Fibroblast of lung (primary cell): ENCODE results near the gene STOX2. TPM values are rescaled to one million over a fixed set of nuclear protein-coding genes. Genes with fewer than 3 reads are reported as not detected.

ENCODE experiments used
- DNase-seq, 2 donors: peaks; one replicate each; pipeline versions ENCODE4 v3.0.0 to v3.0.0-alpha.2; 2010; ENCODE audit warnings: low read depth in 2 of 2
- H2AFZ ChIP-seq: 2 replicates; pipeline ENCODE4 v1.5.1; 2012; ENCODE audit warnings: low read length, control low read depth, inconsistent platforms
- H3K27ac ChIP-seq: 2 replicates; pipeline ENCODE4 v1.5.1; 2011; ENCODE audit warnings: low read length, control low read depth; ENCODE audit not compliant: insufficient read depth
- H3K27me3 ChIP-seq: 2 replicates; pipeline ENCODE4 v1.5.1; 2011; ENCODE audit warnings: mild to moderate bottlenecking, low read length; ENCODE audit not compliant: control insufficient read depth, insufficient read depth
- H3K36me3 ChIP-seq: 2 replicates; pipeline ENCODE4 v1.5.1; 2011; ENCODE audit warnings: low read length; ENCODE audit not compliant: control insufficient read depth, insufficient read depth
- H3K4me1 ChIP-seq: 2 replicates; pipeline ENCODE4 v1.5.1; 2011; ENCODE audit warnings: low read length; ENCODE audit not compliant: control insufficient read depth, insufficient read depth; ENCODE audit errors: extremely low read depth
- H3K4me2 ChIP-seq: 2 replicates; pipeline ENCODE4 v1.5.1; 2011; ENCODE audit warnings: low read length, control low read depth; ENCODE audit not compliant: insufficient read depth; ENCODE audit errors: extremely low read depth
- H3K4me3 ChIP-seq, 4 experiments: fragments of 200-600 bp in 1 of 4; sonication (generic) in 1 of 4; replicated peaks in 1 of 4; 2 replicates each; pipeline ENCODE4 v1.5.1; 2011 to 2016; ENCODE audit warnings: low read length in 4 of 4, low read depth in 3 of 4, mild to moderate bottlenecking in 3 of 4, control low read depth in 2 of 4, inconsistent platforms in 1 of 4, mixed read lengths in 1 of 4; ENCODE audit not compliant: insufficient read depth in 1 of 4; ENCODE audit errors: control extremely low read depth in 1 of 4
- H3K79me2 ChIP-seq: 2 replicates; pipeline ENCODE4 v1.5.1; 2012; ENCODE audit warnings: mild to moderate bottlenecking, low read length, inconsistent platforms; ENCODE audit not compliant: control insufficient read depth, insufficient read depth
- H3K9ac ChIP-seq: 2 replicates; pipeline ENCODE4 v1.5.1; 2011; ENCODE audit warnings: mild to moderate bottlenecking, low read length, control low read depth; ENCODE audit not compliant: insufficient read depth
- H3K9me3 ChIP-seq: 2 replicates; pipeline ENCODE4 v1.5.1; 2012; ENCODE audit warnings: low read depth, low read length; ENCODE audit not compliant: control insufficient read depth, insufficient read depth
- H4K20me1 ChIP-seq: 2 replicates; pipeline ENCODE4 v1.5.1; 2011; ENCODE audit warnings: low read length; ENCODE audit not compliant: control insufficient read depth, insufficient read depth; ENCODE audit errors: extremely low read depth
- EZH2 ChIP-seq: IDR thresholded peaks from 2 replicates; pipeline ENCODE4 v1.5.1; 2012; ENCODE audit warnings: low read length, control low read depth, mild to moderate bottlenecking; ENCODE audit errors: missing control alignments
- polyA plus RNA-seq, 2 donors: library from polyadenylated mRNA; depleted of rRNA in 1 of 2; stranded (reverse) in 1 of 2; unstranded in 1 of 2; fragments of >200 nt; gene quantifications; 2 replicates each; pipeline ENCODE4 v1.2.1, GENCODE V29; 2011 to 2012; ENCODE audit warnings: missing spikeins in 1 of 2
- total RNA-seq: library from RNA; depleted of rRNA; stranded (reverse); fragments of >200 nt; gene quantifications from 2 replicates; pipeline ENCODE4 v1.2.1, GENCODE V29; 2014
- TF ChIP-seq, protein P1 (sequence below), 2 donors: IDR thresholded peaks in 1 of 2; conservative IDR thresholded peaks in 1 of 2; 1 replicate in 1 of 2; 2 replicates in 1 of 2; pipeline ENCODE4 v1.5.1; 2011 to 2012; ENCODE audit warnings: low read length in 2 of 2, control low read depth in 1 of 2, inconsistent platforms in 1 of 2, low read depth in 1 of 2, mild to moderate bottlenecking in 1 of 2

STOX2 gene
- total and polyA plus RNA-seq, 2 donors (not counting 1 experiment from before 2014, with no cell fraction given): 0.66 to 3.3 TPM

DNA sequence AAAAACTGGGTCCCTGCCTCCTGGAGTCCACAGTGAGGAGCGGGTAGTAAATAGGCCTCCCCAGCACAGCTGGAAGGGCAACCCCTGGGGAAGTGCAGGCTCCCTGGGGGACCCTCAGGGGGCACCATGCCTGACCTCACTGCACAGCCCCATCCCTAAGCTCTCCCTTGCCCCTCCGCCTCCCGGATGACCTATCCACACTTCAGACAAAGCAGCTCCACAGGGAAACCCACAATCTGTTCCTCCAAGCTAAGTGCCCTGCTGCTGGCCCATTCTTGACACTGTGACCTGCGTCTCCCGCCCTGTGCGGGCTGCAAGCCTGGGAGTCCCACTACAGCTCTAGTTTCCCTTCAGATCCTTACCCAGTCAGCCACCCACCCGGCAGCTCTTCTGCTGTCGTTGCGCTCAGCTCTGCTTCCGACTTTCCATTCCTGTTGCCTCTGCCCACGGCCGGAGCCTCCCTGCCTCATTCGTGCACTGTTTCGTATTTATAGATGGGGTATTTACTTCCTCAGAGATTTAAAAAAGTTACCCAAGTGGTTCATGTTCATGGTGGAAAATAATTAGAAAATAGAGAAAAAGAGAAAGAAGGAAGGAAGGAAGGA is 47.0 kb upstream of the STOX2 start:
- H4K20me1 ChIP-seq: no peaks in the 10 kb centered on the region
- H3K27me3 ChIP-seq: no peaks in the 10 kb centered on the region
- no peak overlapping the region for H3K27ac ChIP-seq
- TF ChIP-seq EZH2: no peak
- TF ChIP-seq, protein P1, sequence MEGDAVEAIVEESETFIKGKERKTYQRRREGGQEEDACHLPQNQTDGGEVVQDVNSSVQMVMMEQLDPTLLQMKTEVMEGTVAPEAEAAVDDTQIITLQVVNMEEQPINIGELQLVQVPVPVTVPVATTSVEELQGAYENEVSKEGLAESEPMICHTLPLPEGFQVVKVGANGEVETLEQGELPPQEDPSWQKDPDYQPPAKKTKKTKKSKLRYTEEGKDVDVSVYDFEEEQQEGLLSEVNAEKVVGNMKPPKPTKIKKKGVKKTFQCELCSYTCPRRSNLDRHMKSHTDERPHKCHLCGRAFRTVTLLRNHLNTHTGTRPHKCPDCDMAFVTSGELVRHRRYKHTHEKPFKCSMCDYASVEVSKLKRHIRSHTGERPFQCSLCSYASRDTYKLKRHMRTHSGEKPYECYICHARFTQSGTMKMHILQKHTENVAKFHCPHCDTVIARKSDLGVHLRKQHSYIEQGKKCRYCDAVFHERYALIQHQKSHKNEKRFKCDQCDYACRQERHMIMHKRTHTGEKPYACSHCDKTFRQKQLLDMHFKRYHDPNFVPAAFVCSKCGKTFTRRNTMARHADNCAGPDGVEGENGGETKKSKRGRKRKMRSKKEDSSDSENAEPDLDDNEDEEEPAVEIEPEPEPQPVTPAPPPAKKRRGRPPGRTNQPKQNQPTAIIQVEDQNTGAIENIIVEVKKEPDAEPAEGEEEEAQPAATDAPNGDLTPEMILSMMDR (conservative IDR thresholded peaks at IDR 0.05 in 1 of 2, IDR thresholded peaks at IDR 0.05 in 1 of 2; ENCODE audit: low read depth in 1 of 2, low read length in 2 of 2): no peak
- H3K79me2 ChIP-seq: no peaks in the 10 kb centered on the region
- no peak overlapping the region for H3K4me3 ChIP-seq
- no peaks in the 10 kb centered on the region for H3K9me3 ChIP-seq
- H3K36me3 ChIP-seq: no peaks in the 10 kb centered on the region
- no peak overlapping the region for H3K9ac ChIP-seq
- DNase-seq: no peak
- no peak overlapping the region for H3K4me2 ChIP-seq
- no peaks in the 10 kb centered on the region for H3K4me1 ChIP-seq
- H2AFZ ChIP-seq: no peak overlapping the region

- Histone ChIP-seq H4K20me1 (no peaks in the 10 kb centered on the region), H3K27me3 (no peaks in the 10 kb centered on the region), H3K36me3 (no peaks in the 10 kb centered on the region), H3K4me2 (no peak overlapping the region), H3K27ac (no peak overlapping the region), H3K9ac (no peak overlapping the region), H3K4me3 (no peak overlapping the region), H2AFZ (no peak overlapping the region), H3K79me2 (no peaks in the 10 kb centered on the region), H3K4me1 (no peaks in the 10 kb centered on the region), H3K9me3 (no peaks in the 10 kb centered on the region)
- TF ChIP-seq EZH2: no peak
- no peak for DNase-seq
Observed at GRCh38 chr4:183860119-183860518, 45.0 kb upstream of the STOX2 start.

DNA sequence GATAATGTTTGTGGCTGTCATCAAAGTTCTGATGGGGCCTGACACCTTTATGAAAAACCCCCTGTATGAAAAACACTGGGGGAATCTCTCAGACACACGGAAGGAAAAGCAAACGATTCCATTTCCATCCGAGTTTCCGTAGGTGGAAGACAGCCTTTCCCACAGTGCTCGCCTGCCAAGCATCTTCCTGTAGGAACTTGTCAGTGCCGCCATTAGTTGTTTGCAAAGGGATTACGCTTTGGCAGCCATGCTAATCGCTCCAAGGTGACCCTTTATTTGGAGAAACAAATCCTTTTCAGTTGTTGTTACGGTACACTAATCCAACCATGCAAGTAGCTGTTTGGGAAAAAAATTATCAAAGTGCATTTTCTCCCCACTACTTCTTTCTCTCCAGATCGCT is 44.4 kb upstream of the STOX2 start:
- H2AFZ ChIP-seq: no peak overlapping the region
- H3K4me3 ChIP-seq: no peak overlapping the region
- TF ChIP-seq EZH2: no peak
- TF ChIP-seq, protein P1 (conservative IDR thresholded peaks at IDR 0.05 in 1 of 2, IDR thresholded peaks at IDR 0.05 in 1 of 2; ENCODE audit: low read depth in 1 of 2, low read length in 2 of 2): no peak
- no peak overlapping the region for H3K27ac ChIP-seq
- H3K4me1 ChIP-seq: no peaks in the 10 kb centered on the region
- H3K79me2 ChIP-seq: no peaks in the 10 kb centered on the region
- no peak overlapping the region for H3K4me2 ChIP-seq
- no peaks in the 10 kb centered on the region for H3K27me3 ChIP-seq
- no peak overlapping the region for H3K9ac ChIP-seq
- DNase-seq: no peak
- H3K36me3 ChIP-seq: no peaks in the 10 kb centered on the region
- H4K20me1 ChIP-seq: no peaks in the 10 kb centered on the region
- no peaks in the 10 kb centered on the region for H3K9me3 ChIP-seq
